Natural killer cell (primary cell): Measurements from ENCODE around the gene MT4. TPM values are rescaled to one million over a fixed set of nuclear protein-coding genes. Genes with fewer than 3 reads are reported as not detected.

Experiments
- ATAC-seq, 3 donors: fragments of 150-1000 bp in 2 of 3; fragments of 200-7000 bp in 1 of 3; cut with Tn5 transposase; 1 replicate in 1 of 3; 2 replicates in 2 of 3; pipeline ENCODE4 v1.10.0; 2021; ENCODE audit warnings: mild to moderate bottlenecking in 2 of 3, moderate library complexity in 2 of 3
- DNase-seq, 2 donors: peaks; one replicate each; pipeline versions ENCODE4 v3.0.0 to v3.0.0-alpha.2; 2013 to 2021; ENCODE audit warnings: mixed read lengths in 1 of 2
- H3K27ac ChIP-seq: one replicate; pipeline ENCODE4 v1.5.1; 2013; ENCODE audit warnings: mild to moderate bottlenecking, low read length
- H3K27me3 ChIP-seq: one replicate; pipeline ENCODE4 v1.6.1; 2013; ENCODE audit warnings: low read length; ENCODE audit not compliant: control insufficient read depth, insufficient read depth
- H3K36me3 ChIP-seq: one replicate; pipeline ENCODE4 v1.6.1; 2013; ENCODE audit warnings: low read length; ENCODE audit not compliant: control insufficient read depth, insufficient read depth
- H3K4me1 ChIP-seq: one replicate; pipeline ENCODE4 v1.6.1; 2013; ENCODE audit warnings: low read length; ENCODE audit not compliant: control insufficient read depth, insufficient read depth
- H3K4me3 ChIP-seq: one replicate; pipeline ENCODE4 v1.5.1; 2013; ENCODE audit warnings: low read length
- H3K9me3 ChIP-seq: one replicate; pipeline ENCODE4 v1.6.1; 2013; ENCODE audit warnings: low read length; ENCODE audit not compliant: control insufficient read depth, insufficient read depth
- H3K27ac Mint-ChIP-seq, 2 donors: one replicate each; pipeline ENCODE4 v1.8.0; 2022; ENCODE audit warnings: mild to moderate bottlenecking in 2 of 2, mixed read lengths in 2 of 2, moderate library complexity in 1 of 2
- H3K27me3 Mint-ChIP-seq, 2 donors: one replicate each; pipeline ENCODE4 v1.8.0; 2022; ENCODE audit warnings: low read depth in 2 of 2, mixed read lengths in 2 of 2
- H3K36me3 Mint-ChIP-seq: one replicate; pipeline ENCODE4 v1.8.0; 2022; ENCODE audit warnings: mixed read lengths
- H3K4me1 Mint-ChIP-seq, 2 donors: one replicate each; pipeline ENCODE4 v1.8.0; 2022; ENCODE audit warnings: mixed read lengths in 2 of 2
- H3K4me3 Mint-ChIP-seq: one replicate; pipeline ENCODE4 v1.8.0; 2022; ENCODE audit warnings: mild to moderate bottlenecking, moderate library complexity, mixed read lengths
- H3K9me3 Mint-ChIP-seq, 2 donors: one replicate each; pipeline ENCODE4 v1.8.0; 2022; ENCODE audit warnings: mixed read lengths in 2 of 2
- WGBS: methylation state at CpG from one replicate; pipeline ENCODE4 v1.1.7; 2013; ENCODE audit warnings: missing lambda C conversion rate; ENCODE audit not compliant: insufficient coverage; 5-methylcytosine and 5-hydroxymethylcytosine counted together
- intact Hi-C: fragments of 100-400 bp; cut with micrococcal nuclease; formaldehyde crosslinking; loops from one replicate; pipeline ENCODE4 v1.14.2; 2022
- total RNA-seq, 4 donors: library from RNA; stranded (reverse); fragments of 120-200 nt in 1 of 4; gene quantifications; one replicate each; pipeline versions ENCODE4 v1.2.3 to v1.2.4, GENCODE V29; 2013 to 2022
- TF ChIP-seq, protein P1 (sequence below): fragments of 200-600 bp; IDR thresholded peaks from one replicate; pipeline ENCODE4 v1.8.0; 2022; ENCODE audit warnings: antibody characterized with exemption

Gene MT4
- total RNA-seq, 3 donors from 2014 or later (not counting 1 experiment from before 2014, with no cell fraction given), result not detected

DNA sequence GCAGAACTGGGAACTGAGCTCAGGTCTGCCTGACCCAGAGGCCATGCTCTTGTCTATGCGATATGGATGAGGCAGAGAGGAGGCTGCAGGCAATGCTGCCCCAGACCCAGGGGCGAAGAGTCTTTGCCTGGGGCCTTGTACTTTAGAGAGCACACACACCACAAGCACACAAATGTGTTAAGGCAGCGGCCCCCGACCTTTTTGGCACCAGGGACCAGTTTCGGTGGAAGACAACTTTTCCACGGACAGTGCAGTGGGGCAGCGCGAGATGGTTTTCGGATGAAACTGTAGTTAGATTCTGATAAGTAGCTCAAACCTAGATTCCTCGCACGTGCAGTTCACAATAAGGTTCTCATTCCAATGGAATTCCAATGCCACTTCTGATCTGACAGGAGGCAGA, 6.7 kb downstream of the MT4 start:
- H3K9me3 Mint-ChIP-seq, result peaks cover 0 to 3% of the 10 kb centered on the region in 2 donors
- no peak overlapping the region for H3K27ac Mint-ChIP-seq
- H3K27me3 Mint-ChIP-seq, result peaks cover 2 to 5% of the 10 kb centered on the region in 2 donors
- intact Hi-C loops, result no loop called here
- H3K36me3 ChIP-seq, result no peaks in the 10 kb centered on the region
- ATAC-seq, result no peak
- peaks cover 0 to 2% of the 10 kb centered on the region in 2 donors for H3K4me1 Mint-ChIP-seq
- TF ChIP-seq, protein P1, sequence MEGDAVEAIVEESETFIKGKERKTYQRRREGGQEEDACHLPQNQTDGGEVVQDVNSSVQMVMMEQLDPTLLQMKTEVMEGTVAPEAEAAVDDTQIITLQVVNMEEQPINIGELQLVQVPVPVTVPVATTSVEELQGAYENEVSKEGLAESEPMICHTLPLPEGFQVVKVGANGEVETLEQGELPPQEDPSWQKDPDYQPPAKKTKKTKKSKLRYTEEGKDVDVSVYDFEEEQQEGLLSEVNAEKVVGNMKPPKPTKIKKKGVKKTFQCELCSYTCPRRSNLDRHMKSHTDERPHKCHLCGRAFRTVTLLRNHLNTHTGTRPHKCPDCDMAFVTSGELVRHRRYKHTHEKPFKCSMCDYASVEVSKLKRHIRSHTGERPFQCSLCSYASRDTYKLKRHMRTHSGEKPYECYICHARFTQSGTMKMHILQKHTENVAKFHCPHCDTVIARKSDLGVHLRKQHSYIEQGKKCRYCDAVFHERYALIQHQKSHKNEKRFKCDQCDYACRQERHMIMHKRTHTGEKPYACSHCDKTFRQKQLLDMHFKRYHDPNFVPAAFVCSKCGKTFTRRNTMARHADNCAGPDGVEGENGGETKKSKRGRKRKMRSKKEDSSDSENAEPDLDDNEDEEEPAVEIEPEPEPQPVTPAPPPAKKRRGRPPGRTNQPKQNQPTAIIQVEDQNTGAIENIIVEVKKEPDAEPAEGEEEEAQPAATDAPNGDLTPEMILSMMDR, result no peak
- no peaks in the 10 kb centered on the region for H3K36me3 Mint-ChIP-seq
- H3K4me3 ChIP-seq, result no peak overlapping the region
- H3K27ac ChIP-seq, result no peak overlapping the region
- no peaks in the 10 kb centered on the region for H3K4me1 ChIP-seq
- no peaks in the 10 kb centered on the region for H3K9me3 ChIP-seq
- no peaks in the 10 kb centered on the region for H3K27me3 ChIP-seq
- 88% methylated on average over 11 of the region's 11 CpGs for WGBS
- no peak overlapping the region for H3K4me3 Mint-ChIP-seq
- DNase-seq, result no peak

DNA sequence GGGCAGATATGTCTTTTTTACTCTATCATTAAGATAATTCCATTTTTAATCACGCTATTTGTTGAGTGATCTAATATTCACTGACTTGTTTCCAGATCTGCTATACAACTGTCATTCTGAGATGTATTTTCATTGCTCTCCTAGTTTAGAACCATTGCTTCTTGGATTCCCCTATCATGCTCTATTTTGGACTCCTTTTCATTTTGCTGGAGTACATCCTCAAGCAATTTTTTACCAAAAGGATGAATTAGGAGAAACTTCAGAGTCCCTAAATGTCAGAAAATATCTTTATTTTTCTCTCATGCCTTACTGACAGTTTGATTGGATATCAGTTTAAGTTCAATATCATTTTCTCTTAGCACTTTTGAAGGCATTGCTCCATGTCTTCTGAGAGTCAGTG, 9.8 kb downstream of the MT4 start:
- ATAC-seq (no peak), DNase-seq (no peak)
- H3K27me3 Mint-ChIP-seq, result peaks cover 0 to 4% of the 10 kb centered on the region in 2 donors
- Histone ChIP-seq H3K9me3 (no peaks in the 10 kb centered on the region), H3K27me3 (no peaks in the 10 kb centered on the region), H3K4me3 (no peak overlapping the region), H3K4me1 (peaks cover 7% of the 10 kb centered on the region), H3K27ac (no peak overlapping the region), H3K36me3 (no peaks in the 10 kb centered on the region)
- no peak overlapping the region for H3K27ac Mint-ChIP-seq
- H3K36me3 Mint-ChIP-seq, result no peaks in the 10 kb centered on the region
- intact Hi-C loops, result no loop called here
- no peak overlapping the region for H3K4me3 Mint-ChIP-seq
- 83% methylated on average over 1 of the region's 1 CpG for WGBS
- H3K4me1 Mint-ChIP-seq, result peaks cover 0 to 4% of the 10 kb centered on the region in 2 donors
- peaks cover 0 to 3% of the 10 kb centered on the region in 2 donors for H3K9me3 Mint-ChIP-seq
- TF ChIP-seq, protein P1, result no peak

DNA sequence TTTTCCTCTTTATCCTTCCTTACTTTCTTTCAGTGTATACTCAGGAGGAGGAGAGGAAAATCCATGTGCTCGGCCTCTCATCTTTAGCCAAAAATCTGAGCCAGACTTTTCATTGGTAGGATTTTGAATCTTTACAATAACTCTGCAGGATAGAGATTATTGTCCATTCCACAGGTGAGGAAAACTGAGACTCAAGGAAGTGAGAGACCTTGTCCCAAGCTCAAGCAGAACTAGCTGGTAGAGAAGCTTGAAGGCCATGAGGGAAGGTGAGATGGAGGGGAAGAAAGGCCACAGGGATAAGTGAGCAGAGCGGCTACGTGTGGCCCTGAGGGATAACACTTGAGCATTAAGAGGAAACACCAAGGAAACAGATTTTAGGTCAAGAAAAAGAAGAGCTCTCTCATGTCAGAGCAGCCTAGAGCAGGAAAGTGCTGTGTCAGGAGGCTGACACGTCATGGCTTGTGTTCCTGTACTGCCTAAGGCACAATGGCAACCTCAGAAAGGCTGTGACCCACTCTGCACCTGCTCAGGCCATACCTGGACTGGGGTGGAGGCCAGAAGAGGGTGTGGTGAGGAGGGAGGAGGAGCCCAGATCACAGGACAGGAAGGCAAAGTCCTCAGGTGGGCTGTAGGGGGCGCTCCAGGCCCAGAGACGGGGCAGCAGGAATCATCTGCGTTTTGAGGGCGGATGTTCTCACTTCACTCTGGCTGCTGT, 11.9 kb downstream of the MT4 start:
- no peaks in the 10 kb centered on the region for H3K9me3 ChIP-seq
- H3K36me3 Mint-ChIP-seq, result no peaks in the 10 kb centered on the region
- no peak overlapping the region for H3K27ac Mint-ChIP-seq
- intact Hi-C loops, result loop anchor here (1.0 kb wide), 2 partner anchors 24 to 126 kb away; no protein-coding TSS in a partner anchor
- no peaks in the 10 kb centered on the region for H3K27me3 ChIP-seq
- peak; percentile 79 to 92 for DNase-seq
- H3K4me3 ChIP-seq, result no peak overlapping the region
- peaks cover 0 to 16% of the 10 kb centered on the region in 2 donors for H3K27me3 Mint-ChIP-seq
- H3K27ac ChIP-seq, result no peak overlapping the region
- H3K36me3 ChIP-seq, result no peaks in the 10 kb centered on the region
- TF ChIP-seq, protein P1, result peak; percentile 76
- H3K4me3 Mint-ChIP-seq, result no peak overlapping the region
- peaks cover 7% of the 10 kb centered on the region for H3K4me1 ChIP-seq
- WGBS, result 25% methylated on average over 8 of the region's 8 CpGs
- peaks cover 0 to 3% of the 10 kb centered on the region in 2 donors for H3K9me3 Mint-ChIP-seq
- peaks cover 0 to 4% of the 10 kb centered on the region in 2 donors for H3K4me1 Mint-ChIP-seq
- ATAC-seq, result peak; percentile 98 to 100 (median 99)

DNA sequence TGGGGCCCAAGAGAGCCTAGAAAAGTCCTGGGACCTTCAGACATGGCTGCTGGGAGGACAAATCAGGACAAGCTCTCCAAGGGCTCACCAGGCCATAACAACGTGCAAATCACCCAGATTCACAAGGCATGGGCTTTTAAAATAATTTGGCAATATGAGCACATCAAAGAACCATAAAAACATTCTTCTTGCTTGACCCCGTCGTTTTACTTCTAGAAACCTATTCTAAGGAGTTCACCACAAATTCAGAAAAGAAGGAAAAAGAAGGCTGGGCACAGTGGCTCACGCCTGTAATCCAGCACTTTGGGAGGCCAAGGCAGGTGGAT, 12.4 kb downstream of the MT4 start:
- intact Hi-C loops, result loop anchor here (1.0 kb wide), 2 partner anchors 23 to 125 kb away; no protein-coding TSS in a partner anchor
- Mint-ChIP-seq H3K4me3 (no peak overlapping the region), H3K27me3 (peaks cover 0 to 18% of the 10 kb centered on the region in 2 donors), H3K27ac (no peak overlapping the region), H3K9me3 (peaks cover 0 to 3% of the 10 kb centered on the region in 2 donors), H3K36me3 (no peaks in the 10 kb centered on the region), H3K4me1 (peaks cover 0 to 4% of the 10 kb centered on the region in 2 donors)
- no peaks in the 10 kb centered on the region for H3K36me3 ChIP-seq
- no peak overlapping the region for H3K27ac ChIP-seq
- peaks cover 7% of the 10 kb centered on the region for H3K4me1 ChIP-seq
- TF ChIP-seq, protein P1, result peak; percentile 26
- ATAC-seq (no peak), DNase-seq (no peak)
- H3K27me3 ChIP-seq, result no peaks in the 10 kb centered on the region
- WGBS, result 81% methylated on average over 4 of the region's 4 CpGs
- H3K9me3 ChIP-seq, result no peaks in the 10 kb centered on the region
- no peak overlapping the region for H3K4me3 ChIP-seq
